Testis (tissue), 3 donors: ENCODE measurements around the gene PTPN3. TPM values are rescaled to one million over a fixed set of nuclear protein-coding genes. Genes with fewer than 3 reads are reported as not detected.
"Not testable (repeated sequence)": the region's sequence is repeated elsewhere in the genome, so short reads cannot be mapped to it uniquely, and the experiment has no call there.

Source experiments
- DNase-seq: peaks from one replicate; pipeline ENCODE4 v3.0.0-alpha.2; 2019
- H3K27ac ChIP-seq, 2 donors: fragments of 200-600 bp; sonication (generic); one replicate each; pipeline ENCODE4 v1.5.1; 2019
- H3K27me3 ChIP-seq: fragments of 200-600 bp; sonication (generic); one replicate; pipeline ENCODE4 v1.5.1; 2019
- H3K36me3 ChIP-seq: fragments of 200-600 bp; sonication (generic); one replicate; pipeline ENCODE4 v1.5.1; 2017; ENCODE audit warnings: low read depth; ENCODE audit errors: missing control alignments
- H3K4me1 ChIP-seq: fragments of 200-600 bp; sonication (generic); one replicate; pipeline ENCODE4 v1.5.1; 2019
- H3K4me3 ChIP-seq, 2 donors: fragments of 200-600 bp; sonication (generic); one replicate each; pipeline ENCODE4 v1.5.1; 2017 to 2019
- H3K9me3 ChIP-seq: fragments of 200-600 bp; sonication (generic); one replicate; pipeline ENCODE4 v1.5.1; 2017
- CTCF ChIP-seq, 3 experiments: fragments of 450-650 bp in 2 of 3; fragments of 200-600 bp in 1 of 3; sonication (generic) in 1 of 3; IDR thresholded peaks; one replicate each; pipeline ENCODE4 v1.5.1; 2016 to 2019; ENCODE audit warnings: antibody characterized with exemption in 3 of 3, mild to moderate bottlenecking in 2 of 3, moderate library complexity in 1 of 3
- POLR2A ChIP-seq: fragments of 450-650 bp; IDR thresholded peaks from one replicate; pipeline ENCODE4 v1.6.1; 2017; ENCODE audit warnings: antibody characterized with exemption, mild to moderate bottlenecking, moderate library complexity
- WGBS, 2 donors: methylation state at CpG; one replicate each; pipeline ENCODE4 v1.1.5; 2018; 5-methylcytosine and 5-hydroxymethylcytosine counted together
- intact Hi-C: fragments of 100-400 bp; cut with DNase I; formaldehyde crosslinking; loops from one replicate; pipeline ENCODE4 v1.15.1; 2023; ENCODE audit warnings: low total_unique reads
- polyA plus RNA-seq: library from polyadenylated mRNA; stranded (reverse); fragments of 350-450 nt; fragmentation: Illumina TruSeq; extraction: RNeasy Lipid Tissue Mini Kit (QIAGEN cat#74804); gene quantifications from one replicate; pipeline ENCODE4 v1.2.3, GENCODE V29; 2014; ENCODE audit warnings: low read depth, low replicate concordance; ENCODE audit not compliant: insufficient read depth
- total RNA-seq, 2 donors: library from RNA; depleted of rRNA; stranded (reverse); fragments of >200 nt; gene quantifications; one replicate each; pipeline ENCODE4 v1.2.3, GENCODE V29; 2016

Gene PTPN3
- total and polyA plus RNA-seq, 3 donors from 2014 or later, result 6.6 to 8.1 (median 7.0) TPM

- Histone ChIP-seq H3K4me3 (no peak overlapping the region), H3K9me3 (no peaks in the 10 kb centered on the region), H3K36me3 (no peaks in the 10 kb centered on the region), H3K27me3 (no peaks in the 10 kb centered on the region), H3K4me1 (no peaks in the 10 kb centered on the region), H3K27ac (no peak overlapping the region)
- intact Hi-C loops, result no loop called here
- DNase-seq, result no peak
- 70 to 76% methylated on average over 3 of the region's 3 CpGs for WGBS, 2 donors
- TF ChIP-seq CTCF (IDR thresholded peaks at IDR 0.05), result no peak
- TF ChIP-seq POLR2A, result no peak
These were observed 151.2 kb downstream of the PTPN3 start for GRCh38 chr9:109346904-109347303.

- H3K27ac ChIP-seq, result no peak overlapping the region
- 78 to 94% methylated on average over 3 of the region's 3 CpGs for WGBS, 2 donors
- no peaks in the 10 kb centered on the region for H3K4me1 ChIP-seq
- no peak for DNase-seq
- no peaks in the 10 kb centered on the region for H3K27me3 ChIP-seq
- no peaks in the 10 kb centered on the region for H3K9me3 ChIP-seq
- intact Hi-C loops, result no loop called here
- H3K4me3 ChIP-seq, result no peak overlapping the region
- TF ChIP-seq POLR2A, result no peak
- no peak for TF ChIP-seq CTCF (IDR thresholded peaks at IDR 0.05)
- no peaks in the 10 kb centered on the region for H3K36me3 ChIP-seq
These were observed 153.2 kb downstream of the PTPN3 start for GRCh38 chr9:109344866-109345265.

- Histone ChIP-seq H3K4me3 (no peak overlapping the region), H3K36me3 (no peaks in the 10 kb centered on the region), H3K9me3 (no peaks in the 10 kb centered on the region), H3K27me3 (no peaks in the 10 kb centered on the region), H3K27ac (no peak overlapping the region), H3K4me1 (no peaks in the 10 kb centered on the region)
- DNase-seq, result no peak
- intact Hi-C loops, result no loop called here
- TF ChIP-seq CTCF (IDR thresholded peaks at IDR 0.05), result no peak
- TF ChIP-seq POLR2A, result no peak
- 81 to 94% methylated on average over 4 of the region's 4 CpGs for WGBS, 2 donors
These were observed 155.2 kb downstream of the PTPN3 start for GRCh38 chr9:109342878-109343277.

GRCh38 chr9:109341561-109341960 is 156.5 kb downstream of the PTPN3 start:
- H3K4me3 ChIP-seq, result no peak overlapping the region
- intact Hi-C loops, result no loop called here
- H3K4me1 ChIP-seq, result no peaks in the 10 kb centered on the region
- no peak for TF ChIP-seq CTCF (IDR thresholded peaks at IDR 0.05)
- no peak for TF ChIP-seq POLR2A
- no peaks in the 10 kb centered on the region for H3K36me3 ChIP-seq
- H3K27me3 ChIP-seq, result no peaks in the 10 kb centered on the region
- no peak overlapping the region for H3K27ac ChIP-seq
- DNase-seq, result no peak
- WGBS, 2 donors, result 58 to 68% methylated on average over 5 to 6 of the region's 6 CpGs
- no peaks in the 10 kb centered on the region for H3K9me3 ChIP-seq

- H3K36me3 ChIP-seq, H3K4me3 ChIP-seq, DNase-seq, intact Hi-C loops, H3K27me3 ChIP-seq, H3K9me3 ChIP-seq, H3K27ac ChIP-seq, H3K4me1 ChIP-seq: not testable (repeated sequence)
- 92 to 94% methylated on average over 7 of the region's 7 CpGs for WGBS, 2 donors
These were observed 157.1 kb downstream of the PTPN3 start for GRCh38 chr9:109340979-109341378.
